ENCODE data around the gene TUFM.

TUFM gene

GRCh38 chr16:28829747-28830146 lies 16.4 kb downstream of the TUFM start:
- no peak overlapping the region for H3K4me3 ChIP-seq (ENCODE audit: low read depth, low read length)
- TF ChIP-seq CTCF (IDR thresholded peaks at IDR 0.05; ENCODE audit: borderline replicate concordance, insufficient read depth, low read depth, low read length): no peak

DNA sequence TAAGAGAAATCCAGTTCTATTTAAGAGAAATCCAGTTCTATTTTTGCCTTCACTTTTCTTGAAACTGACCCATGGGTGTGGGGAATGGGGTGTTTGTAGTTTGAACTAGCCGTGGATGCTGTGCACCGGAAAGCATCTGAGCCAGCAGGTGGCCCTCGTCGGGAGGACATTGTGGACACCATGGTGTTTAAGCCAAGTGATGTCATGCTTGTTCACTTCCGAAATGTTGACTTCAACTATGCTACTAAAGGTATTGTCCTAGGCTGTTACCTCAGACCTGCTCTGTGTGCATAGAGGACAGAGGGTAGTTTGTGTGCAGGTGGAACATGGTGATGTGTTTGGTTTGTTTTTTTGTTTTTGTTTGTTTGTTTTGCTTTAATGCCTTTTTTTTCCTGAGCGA lies 20.0 kb downstream of the TUFM start:
- H3K4me3 ChIP-seq (ENCODE audit: low read depth, low read length): no peak overlapping the region
- no peak for TF ChIP-seq CTCF (IDR thresholded peaks at IDR 0.05; ENCODE audit: borderline replicate concordance, insufficient read depth, low read depth, low read length)

DNA sequence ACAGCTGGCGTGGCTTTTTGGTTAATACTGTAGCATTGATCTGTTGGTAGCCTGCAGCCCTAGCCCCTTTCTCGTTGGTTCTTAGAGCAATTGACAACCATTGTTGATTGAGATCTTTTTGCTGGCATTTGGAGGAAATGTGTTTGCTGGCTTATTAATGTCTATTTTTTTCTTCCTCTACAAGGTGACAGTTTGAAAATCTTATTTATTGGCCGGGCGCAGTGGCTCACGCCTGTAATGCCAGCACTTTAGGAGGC lies 21.5 kb downstream of the TUFM start:
- no peak for TF ChIP-seq CTCF (IDR thresholded peaks at IDR 0.05; ENCODE audit: borderline replicate concordance, insufficient read depth, low read depth, low read length)

GRCh38 chr16:28823873-28824716 lies 22.1 kb downstream of the TUFM start:
- 0 out of 2 replicates have a peak, but pooled peaks have one; percentile 4 for TF ChIP-seq CTCF (IDR thresholded peaks at IDR 0.05; ENCODE audit: borderline replicate concordance, insufficient read depth, low read depth, low read length)
- peak overlapping the region; percentile 87 for H3K4me3 ChIP-seq (ENCODE audit: low read depth, low read length)

More for the DNA sequence above, 21.5 kb downstream of the TUFM start:
- peak overlapping the region; percentile 87 for H3K4me3 ChIP-seq (ENCODE audit: low read depth, low read length)

DNA sequence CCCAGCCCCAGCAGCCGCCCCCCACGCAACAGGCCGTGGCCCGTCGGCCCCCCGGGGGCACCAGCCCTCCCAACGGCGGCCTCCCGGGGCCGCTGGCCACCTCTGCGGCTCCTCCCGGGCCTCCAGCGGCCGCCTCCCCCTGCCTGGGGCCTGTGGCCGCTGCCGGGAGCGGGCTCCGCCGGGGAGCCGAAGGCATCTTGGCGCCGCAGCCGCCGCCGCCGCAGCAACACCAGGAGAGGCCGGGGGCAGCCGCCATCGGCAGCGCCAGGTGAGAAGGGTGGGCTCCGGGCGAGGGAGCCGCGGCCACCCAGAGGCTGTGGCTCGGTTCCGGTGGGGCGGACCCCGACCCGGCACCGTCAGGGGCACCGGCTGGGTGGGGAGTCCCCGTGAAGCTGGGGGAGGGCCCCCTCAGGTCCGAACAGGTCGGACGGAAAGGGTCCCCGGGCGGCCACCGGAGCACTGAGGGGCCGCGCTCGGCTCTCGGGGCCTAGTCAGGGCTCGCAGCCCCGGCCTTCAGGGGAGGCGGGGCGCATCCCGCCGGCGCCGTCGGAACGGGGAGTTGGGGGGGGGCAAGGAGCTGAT lies 22.8 kb downstream of the TUFM start:
- peak overlapping the region; percentile 87 for H3K4me3 ChIP-seq (ENCODE audit: low read depth, low read length)
- TF ChIP-seq CTCF (IDR thresholded peaks at IDR 0.05; ENCODE audit: borderline replicate concordance, insufficient read depth, low read depth, low read length): no peak

GRCh38 chr16:28822520-28823290 lies 23.4 kb downstream of the TUFM start, which contains the start of gene ATXN2L:
Gene ATXN2L, plus strand, starts transcription at chr16:28822999. Its CDS starts 261 bp downstream, at chr16:28823260.
- H3K4me3 ChIP-seq (ENCODE audit: low read depth, low read length): peak within 1 kb of the TSS; percentile 87
- no peak for TF ChIP-seq CTCF (IDR thresholded peaks at IDR 0.05; ENCODE audit: borderline replicate concordance, insufficient read depth, low read depth, low read length)

Data from GM12875 (cell line).